Thoracic aorta (tissue), 2 donors: Measurements from ENCODE around the gene POLR3E. TPM values are rescaled to one million over a fixed set of nuclear protein-coding genes. Genes with fewer than 3 reads are reported as not detected.

Experiments used
- ATAC-seq: fragments of 150-250 bp; one replicate; pipeline ENCODE4 v1.8.0; 2017; ENCODE audit warnings: low read depth; ENCODE audit not compliant: insufficient number of reproducible peaks, low FRiP score
- DNase-seq: peaks from one replicate; pipeline ENCODE4 v3.0.0-alpha.2; 2020; ENCODE audit warnings: low spot score
- H3K27ac ChIP-seq, 2 donors: fragments of 200-600 bp; sonication (generic); 1 replicate in 1 of 2; 2 replicates in 1 of 2; pipeline ENCODE4 v1.5.1; 2016; ENCODE audit warnings: mild to moderate bottlenecking in 2 of 2, moderate library complexity in 2 of 2
- H3K27me3 ChIP-seq: fragments of 200-600 bp; sonication (generic); replicated peaks from 2 replicates; pipeline ENCODE4 v1.6.0; 2016; ENCODE audit warnings: mild to moderate bottlenecking; ENCODE audit not compliant: insufficient read depth
- H3K36me3 ChIP-seq: fragments of 200-600 bp; sonication (generic); one replicate; pipeline ENCODE4 v1.5.1; 2016
- H3K4me1 ChIP-seq, 2 donors: fragments of 200-600 bp; sonication (generic); 1 replicate in 1 of 2; 2 replicates in 1 of 2; pipeline versions ENCODE4 v1.5.1 to v1.6.0; 2016; ENCODE audit warnings: low read depth in 2 of 2, mild to moderate bottlenecking in 1 of 2; ENCODE audit not compliant: control insufficient read depth in 1 of 2
- H3K4me3 ChIP-seq: fragments of 200-600 bp; sonication (generic); 2 replicates; pipeline ENCODE4 v1.5.1; 2016; ENCODE audit warnings: mild to moderate bottlenecking
- H3K9me3 ChIP-seq: fragments of 200-600 bp; sonication (generic); 2 replicates; pipeline ENCODE4 v1.5.1; 2016
- CTCF ChIP-seq: fragments of 200-600 bp; sonication (generic); IDR thresholded peaks from one replicate; pipeline ENCODE4 v1.5.1; 2019; ENCODE audit warnings: antibody characterized with exemption
- total RNA-seq, 2 donors: library from RNA; depleted of rRNA; stranded (reverse); fragments of >200 nt; gene quantifications; one replicate each; pipeline versions ENCODE4 v1.1.0 to v1.2.3, GENCODE V29; 2016

POLR3E gene
- total RNA-seq, 2 donors from 2014 or later, result 62.9 to 112 TPM

- no peaks in the 10 kb centered on the region for H3K4me1 ChIP-seq
- no peak overlapping the region for H3K27ac ChIP-seq
- H3K27me3 ChIP-seq, result no peaks in the 10 kb centered on the region
- DNase-seq, result no peak
- TF ChIP-seq CTCF, result no peak
- peaks cover 45% of the 10 kb centered on the region for H3K36me3 ChIP-seq
- H3K9me3 ChIP-seq, result no peaks in the 10 kb centered on the region
- H3K4me3 ChIP-seq, result no peak overlapping the region
- ATAC-seq, result no peak
Observed at GRCh38 chr16:22326771-22327445, 29.7 kb downstream of the POLR3E start.

- ATAC-seq, result no peak
- Histone ChIP-seq H3K27me3 (no peaks in the 10 kb centered on the region), H3K27ac (no peak overlapping the region), H3K36me3 (peaks cover 50% of the 10 kb centered on the region), H3K9me3 (no peaks in the 10 kb centered on the region), H3K4me3 (no peak overlapping the region), H3K4me1 (no peaks in the 10 kb centered on the region)
- DNase-seq, result no peak
- no peak for TF ChIP-seq CTCF
Observed at GRCh38 chr16:22327446-22327775, 30.2 kb downstream of the POLR3E start.

GRCh38 chr16:22328081-22328725 is 31.0 kb downstream of the POLR3E start:
- Histone ChIP-seq H3K36me3 (peaks cover 46% of the 10 kb centered on the region), H3K4me3 (no peak overlapping the region), H3K9me3 (no peaks in the 10 kb centered on the region), H3K27ac (no peak overlapping the region), H3K27me3 (no peaks in the 10 kb centered on the region), H3K4me1 (no peaks in the 10 kb centered on the region)
- TF ChIP-seq CTCF, result no peak
- DNase-seq (no peak), ATAC-seq (no peak)

GRCh38 chr16:22329199-22329695 is 32.0 kb downstream of the POLR3E start:
- Histone ChIP-seq H3K27ac (no peak overlapping the region), H3K4me3 (no peak overlapping the region), H3K27me3 (no peaks in the 10 kb centered on the region), H3K9me3 (no peaks in the 10 kb centered on the region), H3K4me1 (no peaks in the 10 kb centered on the region), H3K36me3 (peaks cover 51% of the 10 kb centered on the region)
- no peak for TF ChIP-seq CTCF
- ATAC-seq (no peak), DNase-seq (no peak)

GRCh38 chr16:22330326-22330725 is 33.1 kb downstream of the POLR3E start:
- Histone ChIP-seq H3K4me1 (no peaks in the 10 kb centered on the region), H3K36me3 (peaks cover 55% of the 10 kb centered on the region), H3K9me3 (no peaks in the 10 kb centered on the region), H3K27me3 (no peaks in the 10 kb centered on the region), H3K27ac (no peak overlapping the region), H3K4me3 (no peak overlapping the region)
- ATAC-seq (no peak), DNase-seq (no peak)
- TF ChIP-seq CTCF, result no peak
